HG03108 (cell line): Measurements from ENCODE around the gene RBM20.
A peak's percentile ranks its signal among the peaks of the same experiment; 100 is the strongest.
"Not testable (repeated sequence)": the region's sequence is repeated elsewhere in the genome, so short reads cannot be mapped to it uniquely, and the experiment has no call there.

Experiments
- ATAC-seq: cut with Tn5 transposase; IDR thresholded peaks from one replicate; pipeline ENCODE4 v1.9.1; 2021; ENCODE audit warnings: moderate library complexity; ENCODE audit not compliant: unreplicated experiment

RBM20 gene

DNA sequence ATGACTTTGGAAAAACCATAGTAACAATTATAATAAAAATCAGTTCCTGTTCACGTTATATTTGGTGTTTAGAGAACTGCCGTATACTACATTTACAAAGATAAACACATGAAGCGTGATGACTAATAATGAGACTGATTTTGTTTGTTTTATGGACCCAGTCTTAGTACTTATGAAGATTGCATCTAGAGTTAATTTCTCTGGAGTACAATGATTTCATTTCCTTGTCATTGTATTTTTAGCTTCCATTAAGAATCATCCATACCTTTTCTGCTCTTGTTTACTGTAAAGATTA, 2.9 kb downstream of the RBM20 start:
- no peak for ATAC-seq

DNA sequence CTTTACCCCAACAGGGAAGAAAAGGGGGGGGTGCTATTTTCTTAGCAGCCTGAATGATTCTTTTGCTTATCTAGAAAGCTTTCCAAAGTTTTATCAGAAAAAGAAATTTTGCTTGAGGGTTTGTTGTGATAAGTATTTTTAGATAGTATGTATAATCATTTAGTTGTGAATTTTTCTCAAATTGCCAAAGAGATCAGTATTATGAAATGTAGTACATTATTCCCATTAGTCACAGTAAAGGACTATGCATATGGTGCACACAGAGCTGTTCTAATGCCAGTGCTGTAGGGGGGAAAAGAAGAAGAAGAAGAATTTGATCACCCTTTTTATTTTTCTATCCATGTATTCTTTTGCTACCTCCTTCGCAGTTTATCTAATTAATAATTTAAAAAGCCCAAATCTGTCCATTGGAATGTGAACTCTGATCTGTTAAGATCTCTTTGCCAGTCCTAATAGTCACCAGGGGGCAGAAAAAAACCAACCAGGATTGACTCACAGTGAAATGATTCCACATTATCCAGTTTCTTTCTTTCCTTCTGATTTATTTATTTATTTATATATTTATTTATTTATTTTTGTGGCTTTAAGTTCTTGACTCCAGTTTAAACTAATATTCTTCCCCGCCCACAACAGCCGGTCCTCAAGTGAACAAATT, 4.7 kb downstream of the RBM20 start:
- no peak for ATAC-seq

DNA sequence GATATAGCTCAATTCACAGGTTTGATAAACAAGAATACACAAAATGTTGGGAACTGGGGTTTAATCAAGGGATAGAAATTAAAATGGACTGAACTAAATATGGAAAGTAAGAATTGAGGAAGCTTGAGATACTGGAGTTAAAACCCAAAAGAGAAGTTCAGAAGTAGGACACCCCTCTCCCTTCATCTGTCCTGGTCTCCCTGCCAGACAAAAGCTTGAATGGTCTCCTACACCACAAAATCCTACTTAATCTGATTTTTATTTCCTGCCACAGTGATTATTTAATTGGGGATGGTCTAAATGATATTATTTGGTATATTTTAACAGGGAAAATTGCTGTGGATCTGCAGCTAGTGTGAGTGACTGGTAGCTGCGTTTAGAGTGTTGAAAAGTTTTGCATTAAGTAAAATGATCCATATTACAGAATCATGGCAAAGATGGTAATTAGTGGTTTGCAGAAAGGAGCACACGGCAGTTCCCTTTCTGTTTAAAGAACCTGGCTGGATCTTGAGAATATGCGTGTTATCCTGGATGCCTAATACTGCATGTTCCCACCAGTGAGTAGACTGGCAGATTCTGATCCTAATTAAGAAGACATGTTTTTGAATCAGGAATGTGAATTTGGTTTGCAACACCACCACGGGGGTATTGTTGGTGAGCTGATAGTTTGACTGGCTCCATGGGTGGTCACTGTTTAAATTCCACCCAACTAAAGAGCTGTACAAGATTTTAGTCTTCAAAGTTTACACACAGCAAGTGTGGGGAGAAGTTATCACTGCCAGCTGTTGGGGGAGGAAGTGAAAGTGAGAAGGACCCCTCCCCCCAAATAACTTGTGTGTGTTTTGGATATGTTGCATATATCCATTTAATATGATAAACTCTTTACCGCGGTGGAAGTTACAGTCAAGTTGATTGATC, 5.5 kb downstream of the RBM20 start:
- no peak for ATAC-seq

DNA sequence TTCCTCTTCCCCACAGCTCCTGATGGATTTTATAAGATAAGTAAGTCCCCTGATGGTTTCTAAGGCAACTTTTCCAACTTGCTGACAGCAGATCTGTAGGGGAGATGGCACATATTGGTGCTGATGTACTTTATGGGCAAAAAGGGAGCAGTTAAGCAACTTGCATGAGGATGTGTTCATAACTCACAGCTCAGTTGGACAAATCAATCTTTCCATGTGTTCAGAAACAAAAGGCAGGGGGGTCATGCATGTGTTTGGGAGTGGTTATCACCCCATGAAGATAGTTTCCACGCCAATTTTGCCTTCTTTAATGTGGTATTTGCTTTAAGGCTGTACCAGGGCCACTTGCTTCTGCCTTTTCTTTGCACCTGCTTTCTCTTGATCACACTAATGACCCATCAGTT, 6.1 kb downstream of the RBM20 start:
- no peak for ATAC-seq

- ATAC-seq, result peak; percentile 76
These were observed 7.2 kb downstream of the RBM20 start for GRCh38 chr10:110651044-110651958.

GRCh38 chr10:110652475-110653118, 8.5 kb downstream of the RBM20 start:
- ATAC-seq, result no peak

- ATAC-seq, result no peak
These were observed 11.2 kb downstream of the RBM20 start for GRCh38 chr10:110655320-110655719.

DNA sequence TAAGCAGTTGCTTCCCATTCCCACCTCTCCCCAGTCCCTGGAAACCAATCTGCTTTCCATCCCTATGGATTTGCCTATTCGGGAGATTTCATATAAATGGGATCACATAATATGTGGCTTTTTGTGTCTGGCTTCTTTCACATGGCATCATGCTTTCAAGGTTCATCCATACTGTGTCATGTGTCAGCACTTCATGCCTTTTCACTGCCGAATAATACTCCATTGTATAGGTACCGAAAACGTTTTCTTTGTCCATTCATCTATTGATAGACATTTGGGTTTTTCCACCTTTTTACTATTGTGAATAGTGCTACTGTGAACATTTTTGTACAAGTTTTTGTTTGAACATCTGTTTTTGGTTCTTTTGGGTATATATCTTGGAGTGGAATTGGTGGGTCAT, 12.5 kb downstream of the RBM20 start:
- no peak for ATAC-seq

DNA sequence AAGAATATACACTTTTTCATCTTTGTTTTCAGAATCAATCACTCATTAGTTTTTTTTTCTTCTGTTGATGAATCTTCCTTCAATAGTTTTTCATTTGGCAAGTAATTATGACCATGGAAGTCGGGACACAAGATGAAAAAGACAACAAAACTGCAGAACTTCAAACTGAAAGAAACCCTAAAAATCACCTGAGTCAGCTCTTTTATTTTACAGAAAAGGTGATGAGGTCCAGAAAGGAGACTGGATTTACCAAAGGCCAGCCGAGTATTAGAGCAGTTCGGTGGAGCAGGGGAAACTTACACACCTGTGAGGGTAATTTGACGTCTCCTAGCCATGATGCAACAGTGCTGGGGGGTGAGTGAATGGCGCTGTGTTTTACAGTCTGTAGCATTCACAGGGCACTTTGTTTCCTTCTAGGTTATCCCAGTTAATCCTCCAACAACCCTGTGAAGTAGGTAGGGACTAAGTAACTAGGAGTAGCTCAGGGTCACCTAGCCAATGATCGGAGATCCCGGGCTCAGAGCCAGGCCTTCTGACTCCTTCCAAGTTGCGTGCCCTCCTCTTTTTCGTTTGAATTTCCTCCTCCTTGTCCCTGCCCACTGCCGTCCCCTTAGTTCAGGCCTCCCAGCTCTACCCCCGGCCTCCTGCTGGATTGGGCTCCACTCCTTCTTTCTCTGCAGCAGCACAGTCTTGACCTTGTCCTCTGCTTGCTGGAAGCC, 14.0 kb downstream of the RBM20 start:
- no peak for ATAC-seq

- ATAC-seq, result no peak
These were observed 15.4 kb downstream of the RBM20 start for GRCh38 chr10:110659558-110659957.

GRCh38 chr10:110660289-110660688, 16.2 kb downstream of the RBM20 start:
- not testable (repeated sequence) for ATAC-seq

- no peak for ATAC-seq
These were observed 17.2 kb downstream of the RBM20 start for GRCh38 chr10:110661292-110661691.

GRCh38 chr10:110664483-110665420, 20.6 kb downstream of the RBM20 start:
- no peak for ATAC-seq

GRCh38 chr10:110666259-110666658, 22.1 kb downstream of the RBM20 start:
- not testable (repeated sequence) for ATAC-seq

- ATAC-seq, result no peak
These were observed 22.5 kb downstream of the RBM20 start for GRCh38 chr10:110666673-110667072.

- ATAC-seq, result no peak
These were observed 23.6 kb downstream of the RBM20 start for GRCh38 chr10:110667620-110668343.

DNA sequence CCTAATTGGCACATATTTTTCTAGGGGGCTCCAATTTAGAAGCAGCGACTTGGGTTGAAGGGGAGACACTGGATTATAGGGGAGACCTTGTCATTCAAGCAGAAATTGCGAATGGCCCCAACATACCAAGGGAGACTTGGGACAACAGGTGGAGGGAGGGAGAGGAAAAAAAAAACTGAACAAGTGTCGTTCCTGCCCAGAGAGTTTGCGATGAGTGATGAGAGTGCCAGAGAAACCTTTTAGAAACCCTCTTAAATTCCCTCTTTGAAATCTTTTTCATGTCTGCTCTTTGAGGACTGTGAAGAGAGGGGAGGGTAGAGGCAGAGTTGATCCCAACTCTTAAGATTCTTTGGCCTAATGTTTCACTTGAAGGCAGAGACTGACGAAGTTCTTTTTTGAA, 24.3 kb downstream of the RBM20 start:
- ATAC-seq, result no peak

GRCh38 chr10:110670335-110670734, 26.2 kb downstream of the RBM20 start:
- no peak for ATAC-seq
